Stimulated activated CD8-positive, alpha-beta memory T cell treated with anti-CD3 and anti-CD28 coated beads, Interleukin-4, amount 100 ng/mL, for 24 hours (primary cell): ENCODE measurements around the gene KREMEN1.

ENCODE experiments used
- DNase-seq: peaks from one replicate; pipeline ENCODE4 v3.0.0-alpha.2; 2020; ENCODE audit warnings: low read depth

KREMEN1 gene

DNA sequence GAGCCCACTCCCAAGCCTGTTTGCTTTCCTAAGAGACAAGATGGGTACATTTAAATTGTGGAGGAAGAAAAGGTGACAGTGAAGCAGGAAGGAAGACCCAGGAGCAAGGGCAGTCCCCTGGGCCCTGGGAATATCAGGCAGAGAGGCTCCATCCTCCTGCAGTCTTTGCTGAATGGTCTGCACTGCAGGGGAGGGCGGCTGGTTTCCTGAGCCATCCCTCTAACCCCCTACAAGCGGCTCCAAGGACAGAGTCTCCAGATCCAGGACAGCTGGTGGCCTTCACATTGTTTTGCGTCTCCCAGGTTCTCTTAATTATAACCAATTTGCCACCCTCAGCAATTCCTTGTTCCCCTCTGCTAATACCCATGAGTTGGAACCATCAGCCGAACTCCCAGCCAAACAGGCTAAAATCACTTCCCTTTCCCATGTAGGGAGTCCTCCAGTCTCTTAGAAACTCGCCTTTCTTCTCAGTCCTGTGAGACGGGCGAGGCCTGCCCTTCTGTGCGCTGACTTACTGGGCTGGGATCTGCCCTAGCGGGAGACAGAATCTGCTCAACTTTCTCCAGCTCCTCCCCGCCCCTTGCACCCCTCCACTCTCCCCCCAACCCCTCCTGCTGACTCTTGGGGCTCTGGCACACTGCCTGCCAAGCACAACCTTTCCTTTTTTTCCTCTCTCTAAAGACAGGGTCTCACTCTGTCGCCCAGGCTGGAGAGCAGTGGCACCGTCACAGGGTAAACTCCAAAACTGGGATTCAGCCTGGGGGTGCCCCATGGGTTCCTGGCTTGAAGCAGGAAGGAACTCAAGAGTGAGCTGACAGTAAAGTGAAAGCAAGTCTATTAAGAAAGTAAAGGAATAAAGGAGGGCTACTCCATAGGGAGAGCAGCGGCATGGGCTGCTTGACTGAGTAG is 79.5 kb downstream of the KREMEN1 start:
- DNase-seq = no peak

DNA sequence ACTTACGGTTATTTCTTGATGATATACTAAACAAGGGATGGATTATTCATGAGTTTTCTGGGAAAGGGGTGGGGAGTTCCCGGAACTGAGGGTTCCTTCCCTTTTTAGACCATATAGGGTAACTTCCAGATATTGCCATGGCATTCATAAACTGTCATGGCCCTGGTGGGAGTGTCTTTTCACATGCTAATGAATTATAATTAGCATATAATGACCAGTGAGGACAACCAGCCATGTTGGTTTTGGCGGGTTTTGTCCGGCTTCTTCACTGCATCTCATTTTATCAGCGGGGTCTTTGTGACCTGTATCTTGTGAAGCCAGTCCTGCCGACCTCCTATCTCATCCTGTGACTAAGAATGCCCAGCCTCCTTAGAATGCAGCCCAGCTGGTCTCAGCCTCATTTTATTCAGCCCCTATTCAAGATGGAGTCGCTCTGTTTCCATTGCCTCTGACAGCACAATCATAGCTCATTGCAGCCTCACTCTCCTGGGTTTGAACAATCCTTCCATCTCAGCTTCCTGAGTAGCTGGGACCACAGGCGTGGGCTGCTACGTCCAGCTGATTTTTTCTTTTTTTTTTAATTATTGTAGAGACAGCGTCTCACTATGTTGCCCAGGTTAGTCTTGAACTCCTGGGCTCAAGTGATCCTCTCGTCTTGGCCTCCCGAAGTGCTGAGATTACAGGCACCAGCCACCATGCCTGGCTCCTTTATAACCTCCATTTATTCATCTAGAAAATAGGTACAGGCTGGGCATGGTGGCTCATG is 80.3 kb downstream of the KREMEN1 start:
- DNase-seq = no peak

DNA sequence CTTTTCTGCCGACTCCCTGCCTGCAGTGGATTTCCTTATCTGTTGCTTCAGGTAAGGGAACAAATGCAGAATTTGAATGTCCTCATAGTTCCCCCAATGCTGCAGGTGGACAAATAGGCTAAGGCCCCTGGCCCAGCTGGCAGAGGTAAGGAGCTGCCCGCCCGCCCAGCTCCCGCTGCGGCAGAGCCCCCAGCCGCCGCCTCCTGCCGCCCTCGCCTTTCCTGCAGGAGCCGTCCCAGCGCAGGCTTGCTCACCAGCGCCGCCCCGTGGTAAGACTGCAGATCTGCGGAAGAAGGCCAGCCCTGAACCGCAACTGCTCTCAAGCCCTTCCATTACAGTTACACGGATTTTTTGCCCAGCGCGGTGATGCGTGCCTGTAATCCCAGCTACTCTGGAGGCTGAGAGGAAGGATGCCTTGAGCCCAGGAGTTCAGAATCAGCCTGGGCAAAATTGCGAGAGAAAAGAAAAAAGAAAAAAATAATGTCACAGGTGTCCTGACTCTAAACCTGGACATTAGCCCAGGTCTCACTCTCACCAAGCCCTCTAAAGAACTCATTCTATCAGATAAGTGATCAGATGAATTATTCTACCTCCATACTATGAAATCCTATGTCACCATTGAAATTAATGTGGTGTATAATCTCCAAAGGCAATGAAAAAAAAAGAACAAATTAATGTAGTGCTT is 81.7 kb downstream of the KREMEN1 start:
- peak; percentile 69 for DNase-seq

DNA sequence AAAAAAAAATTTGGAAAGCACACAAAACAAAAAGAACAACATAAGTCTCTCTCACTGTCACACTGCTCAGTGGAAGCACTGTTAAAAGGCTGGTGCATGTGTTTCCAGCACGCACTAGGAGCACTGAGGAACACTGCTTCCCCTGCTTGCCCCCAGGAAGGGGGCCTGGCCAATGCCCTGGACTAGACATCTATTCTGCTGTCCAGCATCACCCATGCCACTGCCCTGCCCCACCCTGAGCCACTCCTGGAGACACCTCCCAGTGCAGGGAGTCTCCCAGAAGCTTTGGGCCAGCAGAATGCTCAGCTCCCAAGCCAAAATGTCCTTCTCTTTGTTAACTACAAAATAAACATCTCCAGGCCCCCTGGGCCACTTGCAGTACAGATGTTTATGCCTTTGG is 83.1 kb downstream of the KREMEN1 start:
- no peak for DNase-seq

DNA sequence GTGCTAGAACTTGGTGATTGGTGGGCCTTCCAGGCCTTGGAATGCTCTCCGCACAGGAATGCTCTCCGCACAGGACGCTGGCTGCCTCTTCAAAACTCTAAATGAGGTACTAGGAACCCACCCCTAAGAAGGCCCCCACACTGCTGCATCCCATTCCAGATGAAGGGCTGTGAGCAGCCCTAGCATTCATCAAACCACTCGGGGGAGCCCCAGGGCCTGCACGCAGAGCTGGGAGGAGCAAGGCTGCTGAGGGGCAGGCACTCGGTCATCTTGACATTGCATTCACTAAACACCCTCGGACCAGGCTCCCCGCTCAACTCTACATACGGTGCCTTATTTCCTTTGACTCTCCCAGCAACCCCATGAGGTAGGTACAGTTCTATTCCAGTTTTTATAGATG is 83.7 kb downstream of the KREMEN1 start:
- DNase-seq = no peak

DNA sequence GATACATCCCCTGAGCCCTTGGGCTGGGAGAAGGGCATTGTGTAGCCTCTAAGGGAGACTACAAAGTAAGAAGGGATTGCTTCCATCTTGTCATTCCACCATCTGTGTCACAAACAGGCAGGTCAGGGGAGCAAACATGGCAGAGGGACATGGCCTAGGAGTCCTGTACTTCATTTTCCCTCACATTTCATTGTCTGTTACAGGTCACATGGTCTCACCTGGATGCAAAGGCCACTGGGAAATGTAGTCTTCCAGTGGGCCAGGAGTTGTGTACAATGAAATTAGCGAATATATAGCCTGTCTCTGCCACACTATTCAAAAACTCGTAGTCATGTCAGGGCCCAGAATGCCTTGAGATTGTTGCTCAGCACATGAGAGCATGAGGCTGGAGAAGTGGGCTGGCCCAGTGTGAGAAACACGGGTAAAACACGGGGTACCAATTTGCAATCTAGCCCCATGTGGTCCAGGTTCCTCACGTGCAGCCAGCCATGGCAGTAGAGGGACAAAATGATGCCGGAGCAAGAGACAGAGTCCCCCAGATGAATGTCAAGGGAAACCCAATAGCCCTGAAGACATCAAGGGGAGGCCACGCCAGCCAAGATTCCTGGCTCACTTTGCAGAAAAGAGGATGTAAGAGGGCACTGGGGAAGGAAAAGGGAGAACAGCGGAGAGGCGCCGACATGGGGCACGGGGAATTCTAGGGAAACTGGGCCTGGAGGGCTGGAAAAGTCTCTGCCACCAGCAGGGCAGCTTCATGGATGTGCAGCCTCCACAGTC is 85.1 kb downstream of the KREMEN1 start:
- no peak for DNase-seq

DNA sequence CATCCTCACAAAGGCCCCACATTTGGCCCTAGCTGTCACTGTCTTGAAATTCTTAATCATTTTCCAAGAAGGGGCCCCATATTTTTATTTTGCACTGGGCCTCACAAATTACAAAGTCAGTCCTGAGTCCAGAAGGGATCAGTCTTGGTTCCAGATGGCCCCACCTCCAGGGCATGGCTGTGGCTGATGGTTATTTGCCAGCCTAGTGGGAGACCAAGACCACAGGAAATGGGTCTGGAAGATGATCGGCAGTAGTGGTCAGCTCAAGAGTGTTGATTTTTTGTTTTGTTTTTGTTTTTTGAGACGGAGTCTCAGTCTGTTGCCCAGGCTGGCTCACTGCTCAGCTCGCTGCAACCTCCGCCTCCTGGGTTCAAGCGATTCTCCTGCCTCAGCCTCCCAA is 85.7 kb downstream of the KREMEN1 start:
- no peak for DNase-seq

DNA sequence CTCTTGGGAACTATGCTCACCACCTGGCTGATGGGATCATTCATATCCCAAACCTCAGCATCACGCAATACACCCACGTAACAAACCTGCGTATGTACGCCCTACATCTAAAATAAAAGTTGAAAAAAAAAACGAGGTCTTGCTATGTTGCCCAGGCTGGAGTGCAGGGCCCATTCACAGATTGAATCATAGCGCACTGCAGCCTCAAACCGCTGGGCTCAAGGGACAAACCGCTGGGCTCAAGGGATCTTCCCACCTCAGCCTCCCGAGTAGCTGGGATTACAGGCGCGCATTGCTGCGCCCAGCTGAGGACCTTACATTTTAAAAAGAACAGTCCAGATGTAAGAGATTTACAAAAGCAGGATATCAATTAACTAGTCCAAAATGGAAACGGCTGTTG is 91.0 kb downstream of the KREMEN1 start:
- DNase-seq = no peak

DNA sequence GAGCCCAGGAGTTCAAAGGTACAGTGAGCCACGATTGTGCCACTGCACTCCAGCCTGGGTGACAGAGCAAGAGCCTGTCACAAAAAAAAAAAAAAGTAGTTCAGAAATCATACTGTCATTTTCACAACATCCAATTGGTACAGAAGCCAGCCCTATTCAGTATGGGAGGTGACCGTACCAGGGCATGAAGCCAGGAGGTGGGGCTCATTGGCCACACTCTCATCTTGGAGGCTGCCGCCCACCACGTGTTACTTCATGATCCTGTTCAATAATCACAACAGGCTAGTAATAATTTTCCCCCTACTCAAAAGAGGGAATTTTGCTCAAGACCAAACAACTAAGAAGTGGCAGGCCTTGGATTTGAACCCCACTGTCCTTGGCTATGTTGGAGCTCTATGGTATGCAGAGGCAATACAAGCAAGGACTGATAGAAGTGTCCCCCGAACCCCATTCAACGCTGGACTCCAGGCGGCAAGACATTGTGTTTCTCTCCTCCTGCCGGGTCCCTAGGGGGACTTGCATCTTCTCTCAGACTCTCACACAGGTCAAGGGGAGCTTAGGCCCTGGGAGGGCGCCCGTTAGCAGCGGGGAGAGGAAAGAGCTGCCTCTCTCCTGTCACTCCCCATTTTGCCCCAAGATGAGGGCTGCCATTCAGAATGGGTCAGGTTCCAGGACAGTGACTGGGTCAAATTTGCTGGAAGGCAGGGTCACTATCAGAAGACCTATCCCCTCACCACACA is 92.7 kb downstream of the KREMEN1 start:
- DNase-seq = no peak

DNA sequence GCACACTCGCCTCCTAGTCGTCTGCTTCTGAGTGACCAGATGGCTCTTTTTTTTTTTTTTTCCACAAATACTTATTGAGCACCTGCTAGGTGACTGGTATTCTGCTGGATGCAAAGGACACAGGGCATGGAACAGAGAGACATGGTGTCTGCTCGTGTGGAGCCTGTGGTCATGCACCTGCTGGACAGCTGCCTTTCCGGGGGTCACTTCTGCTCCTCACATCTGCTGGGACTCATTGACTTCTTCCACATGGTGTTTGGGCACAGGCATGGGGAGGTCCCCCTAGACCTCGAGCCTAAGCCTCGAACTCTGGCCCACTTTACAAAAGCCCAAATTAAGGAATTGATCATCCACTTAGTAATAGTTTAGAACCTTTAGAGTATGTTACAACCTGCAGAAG is 93.3 kb downstream of the KREMEN1 start:
- no peak for DNase-seq

DNA sequence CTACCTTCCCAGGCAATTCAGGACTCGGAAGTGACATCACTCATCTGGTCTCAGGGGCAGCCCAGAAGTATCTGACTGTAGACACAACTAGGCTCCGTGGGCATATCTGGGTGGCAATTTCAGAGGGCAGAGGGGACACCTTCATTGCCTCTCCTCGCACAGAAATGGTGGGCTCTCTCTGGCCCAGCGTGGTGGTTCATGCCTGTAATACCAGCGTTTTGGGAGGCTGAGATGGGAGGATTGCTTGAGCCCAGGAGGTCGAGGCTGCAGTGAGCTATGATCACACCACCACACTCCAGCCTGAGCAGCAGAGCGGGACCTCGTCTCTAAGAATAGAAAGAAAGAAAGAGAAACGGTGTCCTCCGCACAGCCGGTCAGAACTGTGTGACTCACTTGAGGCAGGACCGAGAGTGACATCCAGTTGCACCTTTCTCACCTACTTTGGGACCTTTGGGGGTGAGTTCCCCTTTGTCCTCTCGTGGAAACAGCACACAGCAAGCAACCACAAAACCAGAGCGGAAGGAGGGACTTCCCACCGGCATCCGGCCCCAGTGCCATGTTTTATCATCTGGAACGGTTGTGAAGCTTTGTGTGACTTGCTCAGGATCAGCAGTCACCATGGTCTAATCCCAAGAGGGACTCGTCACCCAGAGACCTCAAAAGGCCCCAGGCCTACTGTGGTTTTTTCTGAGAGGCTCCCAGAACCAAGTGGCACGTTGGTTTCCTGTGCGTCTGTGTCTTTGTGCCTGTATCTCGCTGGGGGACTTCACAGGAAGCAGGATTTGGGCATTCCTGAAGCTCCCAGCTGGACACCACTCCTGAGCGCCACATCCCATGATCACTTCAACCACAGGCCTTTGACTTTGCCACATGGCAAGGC is 94.4 kb downstream of the KREMEN1 start:
- DNase-seq = peak; percentile 17

DNA sequence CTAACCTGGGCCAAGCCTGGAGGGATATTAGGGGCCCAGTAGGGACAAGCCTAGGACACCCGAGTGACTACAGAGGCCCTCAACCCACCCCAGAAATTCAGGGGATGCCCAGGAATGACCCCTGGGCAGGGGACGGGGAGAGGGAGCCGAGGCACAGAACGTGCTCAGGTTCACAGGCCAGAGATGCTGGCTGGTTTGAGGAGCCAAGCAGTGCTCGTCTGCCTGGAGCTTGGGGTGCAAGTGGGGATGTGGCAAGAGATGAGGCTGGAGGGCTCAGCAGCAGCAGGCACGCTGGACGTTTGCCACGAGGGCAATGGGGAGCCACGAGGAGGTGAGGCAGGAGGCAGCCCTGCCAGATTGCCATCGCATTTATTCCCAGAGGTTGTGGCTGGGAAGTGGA is 98.9 kb downstream of the KREMEN1 start:
- no peak for DNase-seq

DNA sequence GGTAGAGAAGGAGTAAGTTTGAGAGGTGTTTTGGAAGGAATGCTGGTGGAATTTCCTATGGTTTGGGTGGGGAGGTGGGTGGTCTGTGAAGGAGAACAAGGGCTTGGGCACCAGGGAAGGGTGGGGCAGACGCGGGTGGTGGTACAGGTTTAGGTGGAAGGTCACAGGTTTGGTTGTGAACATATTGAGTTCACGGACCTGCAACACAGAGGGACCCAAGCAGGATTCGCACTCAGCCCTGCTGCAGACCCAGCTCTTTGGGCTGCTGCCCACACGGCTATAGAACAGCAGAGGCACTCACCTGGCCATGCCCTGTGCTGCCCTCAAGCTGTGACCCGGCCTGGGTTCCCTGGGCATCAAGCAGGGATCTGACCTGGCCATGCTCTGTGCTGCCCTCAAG is 99.4 kb downstream of the KREMEN1 start:
- no peak for DNase-seq

DNA sequence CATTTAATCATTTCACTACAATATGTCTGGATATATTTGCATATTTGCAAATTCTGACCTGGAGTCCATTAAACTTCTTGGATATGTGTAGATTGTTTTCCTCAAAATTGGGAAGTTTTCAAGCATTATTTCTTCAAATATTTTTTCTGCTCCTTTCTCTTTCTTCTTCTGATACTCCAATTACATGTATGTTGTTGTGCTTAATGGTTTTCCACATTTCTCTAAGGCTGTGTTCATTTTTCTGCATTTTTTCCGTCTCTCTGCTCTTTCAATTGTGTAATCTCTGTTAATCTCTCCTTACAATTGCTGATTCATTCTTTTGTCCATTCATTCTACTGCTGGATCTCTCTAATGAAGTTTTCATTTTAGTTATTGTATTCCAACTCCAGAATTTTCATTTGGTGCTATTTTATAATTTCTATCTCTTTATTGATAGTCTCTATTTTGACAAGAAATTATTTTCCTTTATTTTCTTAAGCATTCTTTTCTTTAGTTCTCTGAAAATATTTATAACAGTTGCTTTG is 102.5 kb downstream of the KREMEN1 start:
- DNase-seq = no peak

DNA sequence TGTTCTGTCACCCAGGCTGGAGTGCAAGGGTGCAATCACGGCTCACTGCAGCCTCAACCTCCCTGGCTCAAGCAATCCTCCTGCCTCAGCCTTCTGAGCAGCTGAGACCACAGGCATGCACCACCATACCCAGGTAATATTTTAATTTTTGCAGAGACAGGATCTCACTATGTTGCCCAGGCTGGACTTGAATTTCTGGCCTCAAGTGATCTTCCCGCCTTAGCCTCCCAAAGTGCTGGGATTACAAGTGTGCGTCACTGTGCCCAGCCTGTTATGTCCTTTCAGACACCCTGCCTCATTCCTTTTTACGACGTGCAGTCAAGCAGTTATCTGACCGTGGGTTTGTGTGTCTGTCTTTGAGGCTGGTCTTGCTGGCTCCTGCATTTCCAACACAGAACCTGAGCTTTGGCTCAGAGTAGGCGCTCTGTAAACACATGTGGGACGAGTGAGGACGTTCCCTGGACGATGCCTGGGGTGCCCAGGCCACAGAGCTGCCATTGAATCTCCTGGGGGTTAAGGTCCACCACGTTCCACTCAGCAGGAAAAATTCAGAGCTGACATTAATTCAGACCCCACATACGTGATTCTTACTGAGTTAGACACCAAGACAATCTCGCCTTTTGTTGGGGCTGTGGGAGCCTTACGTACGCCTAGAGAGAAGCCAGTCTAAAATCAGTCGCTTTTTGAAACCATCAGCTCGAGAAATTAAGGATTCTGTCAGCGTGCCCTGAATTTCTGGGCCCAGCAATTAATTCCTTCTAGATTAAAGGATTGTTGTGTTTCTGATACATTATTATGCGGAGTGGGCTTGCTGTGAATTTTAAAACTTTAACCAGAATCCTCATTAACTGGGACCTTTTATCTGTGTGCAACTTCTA is 111.4 kb downstream of the KREMEN1 start:
- no peak for DNase-seq

DNA sequence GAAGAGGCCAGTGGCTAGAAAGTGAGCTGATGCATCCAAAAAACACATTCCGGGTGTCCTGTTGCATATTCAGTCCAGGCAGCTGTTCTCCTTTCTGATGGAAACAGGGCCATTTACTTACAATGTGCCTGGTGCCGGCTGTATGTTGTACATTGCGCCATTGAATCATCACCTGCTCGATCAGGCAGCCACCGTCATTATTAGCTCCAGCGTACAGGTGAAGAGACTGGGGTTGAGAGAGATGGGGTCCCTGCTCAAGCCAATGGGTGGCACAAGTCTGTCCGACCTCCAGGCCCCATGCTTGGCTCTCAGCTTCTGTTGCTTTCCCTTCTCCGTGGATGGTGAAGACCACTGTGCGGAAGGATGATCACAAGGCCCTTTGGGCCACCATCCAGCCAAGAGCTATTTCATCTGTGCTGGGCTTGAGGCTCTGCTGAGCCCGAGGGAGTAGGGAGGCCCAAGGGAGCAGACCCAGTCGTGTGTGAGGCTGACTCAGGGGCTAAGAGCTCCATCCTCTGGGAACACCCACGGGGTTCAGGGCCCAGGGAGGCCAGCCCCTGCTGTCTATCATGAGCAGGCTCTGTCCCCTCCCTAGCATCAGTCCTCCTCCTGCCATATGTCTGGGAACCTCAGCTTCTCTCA is 112.1 kb downstream of the KREMEN1 start:
- no peak for DNase-seq

DNA sequence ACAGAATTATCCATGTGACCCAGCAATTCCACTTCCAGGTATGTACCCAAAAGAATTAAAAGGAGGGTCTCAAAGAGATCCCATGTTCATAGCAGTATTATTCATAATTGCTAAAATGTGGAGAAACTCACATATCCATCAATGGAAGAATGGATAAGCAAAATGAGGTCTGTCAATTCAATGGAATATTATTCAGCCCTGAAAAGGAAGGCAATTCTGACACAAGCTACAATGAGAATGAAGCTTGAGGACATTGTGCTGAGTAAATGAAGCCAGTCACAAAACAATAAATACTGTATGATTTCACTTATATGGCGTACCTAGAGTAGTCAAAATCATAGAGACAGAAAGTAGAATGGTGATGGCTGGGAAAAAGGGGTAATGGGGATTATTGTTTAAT is 113.5 kb downstream of the KREMEN1 start:
- DNase-seq = no peak

DNA sequence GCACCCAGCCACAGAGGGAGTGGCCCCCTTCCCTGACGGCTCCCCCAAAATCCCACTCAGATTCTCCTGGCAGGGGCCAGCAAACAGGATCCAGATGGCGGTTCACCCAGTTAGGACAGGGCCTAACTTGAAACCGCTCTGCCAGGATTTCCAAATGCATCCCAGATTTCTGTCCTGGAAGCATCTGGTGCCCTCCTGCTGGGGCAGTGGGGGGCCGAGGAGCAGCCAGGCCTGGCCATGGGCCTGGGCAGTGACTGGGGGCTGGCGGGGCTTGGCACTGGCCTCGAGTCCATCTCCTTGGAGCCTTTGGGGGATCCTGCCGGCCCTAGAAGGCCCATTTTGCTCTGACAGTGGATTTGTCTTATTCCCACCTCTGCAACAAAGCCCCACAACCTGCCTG is 115.0 kb downstream of the KREMEN1 start:
- DNase-seq = no peak

DNA sequence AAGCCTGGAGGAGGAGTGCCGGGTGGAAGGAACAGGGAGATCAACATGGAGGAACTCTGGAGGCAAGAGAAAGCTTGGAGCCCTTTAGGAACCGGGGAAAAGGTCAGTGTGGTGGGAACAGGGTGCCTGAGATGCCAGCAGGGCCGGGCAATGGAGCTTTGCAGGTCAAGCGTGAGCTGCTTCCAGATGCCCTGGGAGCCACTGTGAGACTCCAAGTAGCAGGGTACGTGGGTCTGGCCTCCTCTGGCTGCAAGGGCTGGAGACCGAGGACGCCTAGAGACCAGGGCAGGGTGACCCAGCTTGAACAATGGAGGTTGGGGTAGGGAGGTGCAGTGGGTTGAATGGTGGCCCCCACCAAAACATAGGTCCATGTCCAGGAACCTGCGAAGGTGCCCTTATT is 117.2 kb downstream of the KREMEN1 start:
- DNase-seq = no peak
